HEK293T (cell line): ENCODE results near the gene F8.
"Not testable (repeated sequence)": the region's sequence is repeated elsewhere in the genome, so short reads cannot be mapped to it uniquely, and the experiment has no call there.

Source experiments
- CTCF ChIA-PET: fragments of 350-600 bp; formaldehyde crosslinking; extraction: SDS; loops from one replicate; lab custom pipeline; 2021; ENCODE audit warnings: antibody characterized with exemption, inconsistent platforms; lab: Yijun Ruan, JAX
- POLR2A ChIA-PET: fragments of 350-600 bp; formaldehyde crosslinking; extraction: SDS; loops from one replicate; lab custom pipeline; 2020; ENCODE audit warnings: antibody characterized with exemption, inconsistent platforms; lab: Yijun Ruan, JAX
- DNase-seq: peaks from one replicate; pipeline ENCODE4 v3.0.0; 2012; ENCODE audit warnings: mixed read lengths; ENCODE audit errors: extremely low spot score
- ARNT ChIP-seq: fragments of 450-650 bp; IDR thresholded peaks from 2 replicates; pipeline ENCODE4 v1.6.1; 2017; ENCODE audit warnings: mild to moderate bottlenecking
- BHLHE40 ChIP-seq: fragments of 450-650 bp; IDR thresholded peaks from 2 replicates; pipeline ENCODE4 v1.6.1; 2016; ENCODE audit warnings: mild to moderate bottlenecking, moderate library complexity, borderline replicate concordance
- CTBP1 ChIP-seq: fragments of 450-650 bp; IDR thresholded peaks from 2 replicates; pipeline ENCODE4 v1.6.1; 2016; ENCODE audit warnings: borderline replicate concordance
- ELF4 ChIP-seq: fragments of 450-650 bp; IDR thresholded peaks from 2 replicates; pipeline ENCODE4 v1.6.1; 2017; ENCODE audit warnings: antibody characterized with exemption
- FOXA1 ChIP-seq: fragments of 450-650 bp; IDR thresholded peaks from 2 replicates; pipeline ENCODE4 v1.6.1; 2016; ENCODE audit warnings: mild to moderate bottlenecking
- FOXK2 ChIP-seq: fragments of 450-650 bp; IDR thresholded peaks from 2 replicates; pipeline ENCODE4 v1.6.1; 2016; ENCODE audit warnings: mild to moderate bottlenecking
- FOXM1 ChIP-seq: fragments of 450-650 bp; IDR thresholded peaks from 2 replicates; pipeline ENCODE4 v1.6.1; 2017; ENCODE audit warnings: mild to moderate bottlenecking, borderline replicate concordance
- HDGF ChIP-seq: fragments of 450-650 bp; IDR thresholded peaks from 2 replicates; pipeline ENCODE4 v1.6.1; 2017; ENCODE audit warnings: antibody characterized with exemption, borderline replicate concordance
- L3MBTL2 ChIP-seq: fragments of 450-650 bp; conservative IDR thresholded peaks from 2 replicates; pipeline ENCODE4 v1.6.1; 2016; ENCODE audit warnings: mild to moderate bottlenecking
- LEF1 ChIP-seq: fragments of 450-650 bp; IDR thresholded peaks from 2 replicates; pipeline ENCODE4 v1.6.1; 2017; ENCODE audit warnings: mild to moderate bottlenecking, borderline replicate concordance
- NFRKB ChIP-seq: fragments of 450-650 bp; IDR thresholded peaks from 2 replicates; pipeline ENCODE4 v1.6.1; 2016; ENCODE audit warnings: mild to moderate bottlenecking, moderate library complexity
- PKNOX1 ChIP-seq: fragments of 450-650 bp; IDR thresholded peaks from 2 replicates; pipeline ENCODE4 v1.6.1; 2016
- SP1 ChIP-seq: fragments of 450-650 bp; IDR thresholded peaks from 2 replicates; pipeline ENCODE4 v1.6.1; 2017
- SUZ12 ChIP-seq: fragments of 450-650 bp; IDR thresholded peaks from 2 replicates; pipeline ENCODE4 v1.6.1; 2016; ENCODE audit warnings: mild to moderate bottlenecking
- TARDBP ChIP-seq: fragments of 450-650 bp; IDR thresholded peaks from 2 replicates; pipeline ENCODE4 v1.6.1; 2016
- ZNF384 ChIP-seq: fragments of 450-650 bp; IDR thresholded peaks from 2 replicates; pipeline ENCODE4 v1.6.1; 2016

The F8 gene

GRCh38 chrX:154873329-154873728 is 149.2 kb downstream of the F8 start:
- no peak for TF ChIP-seq ELF4
- no peak for TF ChIP-seq FOXM1
- no peak for TF ChIP-seq HDGF
- TF ChIP-seq SUZ12: no peak
- TF ChIP-seq TARDBP: no peak
- no peak for TF ChIP-seq ARNT
- no peak for TF ChIP-seq NFRKB
- no peak for TF ChIP-seq LEF1
- no peak for TF ChIP-seq L3MBTL2
- no peak for TF ChIP-seq CTBP1
- TF ChIP-seq FOXA1: no peak
- ChIA-PET CTCF (no interaction called here), POLR2A (no interaction called here)
- DNase-seq: no peak

GRCh38 chrX:154868522-154868921 is 154.0 kb downstream of the F8 start:
- CTCF ChIA-PET, DNase-seq, POLR2A ChIA-PET: not testable (repeated sequence)

GRCh38 chrX:154855256-154855655 is 167.3 kb downstream of the F8 start:
- no peak for DNase-seq
- ChIA-PET CTCF (no interaction called here), POLR2A (no interaction called here)
- no peak for TF ChIP-seq SUZ12
- TF ChIP-seq LEF1: no peak
- TF ChIP-seq PKNOX1: no peak
- no peak for TF ChIP-seq NFRKB
- no peak for TF ChIP-seq CTBP1
- no peak for TF ChIP-seq L3MBTL2
- TF ChIP-seq TARDBP: no peak

- CTCF ChIA-PET: no interaction called here
- TF ChIP-seq PKNOX1: no peak
- no peak for TF ChIP-seq FOXA1
- TF ChIP-seq BHLHE40: no peak
- no peak for TF ChIP-seq TARDBP
- DNase-seq: no peak
- POLR2A ChIA-PET: no interaction called here
Observed at GRCh38 chrX:154850957-154851611, 171.4 kb downstream of the F8 start.

GRCh38 chrX:154840856-154841255 is 181.7 kb downstream of the F8 start:
- CTCF ChIA-PET: interaction anchor here (1.0 kb wide), 1 partner anchor 92 kb away, joined by 3 read pairs; no protein-coding TSS in a partner anchor
- POLR2A ChIA-PET: no interaction called here
- TF ChIP-seq FOXK2: no peak
- peak; percentile 86 for TF ChIP-seq PKNOX1
- peak; percentile 49 for DNase-seq

- ChIA-PET CTCF (no interaction called here), POLR2A (no interaction called here)
- no peak for TF ChIP-seq SP1
- TF ChIP-seq CTBP1: no peak
- no peak for TF ChIP-seq ARNT
- no peak for TF ChIP-seq FOXA1
- TF ChIP-seq FOXK2: no peak
- no peak for TF ChIP-seq PKNOX1
- TF ChIP-seq TARDBP: no peak
- TF ChIP-seq SUZ12: no peak
- TF ChIP-seq ZNF384: no peak
- no peak for TF ChIP-seq L3MBTL2
- TF ChIP-seq HDGF: no peak
- TF ChIP-seq BHLHE40: no peak
- TF ChIP-seq FOXM1: no peak
- no peak for TF ChIP-seq LEF1
- no peak for TF ChIP-seq ELF4
- TF ChIP-seq NFRKB: no peak
- DNase-seq: no peak
Observed at GRCh38 chrX:154836163-154836562, 186.4 kb downstream of the F8 start.

GRCh38 chrX:154834562-154834961 is 188.0 kb downstream of the F8 start, which contains the start of gene SMIM9:
TSS of gene SMIM9 (minus strand) at chrX:154834662. CDS start at chrX:154830856, 3,806 bp downstream.
- no peak for DNase-seq
- TF ChIP-seq LEF1 (no peak), ARNT (no peak), CTBP1 (no peak), ZNF384 (no peak), PKNOX1 (no peak), FOXM1 (no peak), SUZ12 (no peak), HDGF (no peak)
- CTCF ChIA-PET: interaction anchor here (1.8 kb wide), 1 partner anchor 86 kb away, joined by 4 read pairs; no protein-coding TSS in a partner anchor
- POLR2A ChIA-PET: no interaction called here
